Breast epithelium (tissue), 4 donors: ENCODE data around the gene C2orf76. TPM values are rescaled to one million over a fixed set of nuclear protein-coding genes. Genes with fewer than 3 reads are reported as not detected.

Experiments used
- DNase-seq, 2 donors: peaks; one replicate each; pipeline ENCODE4 v3.0.0-alpha.2; 2019; ENCODE audit warnings: low spot score in 2 of 2
- H3K27ac ChIP-seq, 2 donors: fragments of 200-600 bp; sonication (generic) in 1 of 2; one replicate each; pipeline ENCODE4 v1.5.1; 2016 to 2019; ENCODE audit warnings: mild to moderate bottlenecking in 1 of 2
- H3K27me3 ChIP-seq, 2 donors: fragments of 200-600 bp; sonication (generic) in 1 of 2; one replicate each; pipeline versions ENCODE4 v1.5.1 to v1.6.0; 2017 to 2019; ENCODE audit warnings: control low read depth in 1 of 2, mild to moderate bottlenecking in 1 of 2
- H3K36me3 ChIP-seq: fragments of 200-600 bp; one replicate; pipeline ENCODE4 v1.5.1; 2019
- H3K4me1 ChIP-seq, 2 donors: fragments of 200-600 bp; sonication (generic); one replicate each; pipeline ENCODE4 v1.5.1; 2016 to 2019; ENCODE audit warnings: control low read depth in 1 of 2
- H3K4me3 ChIP-seq, 3 donors: fragments of 200-600 bp; sonication (generic); 1 replicate in 2 of 3; 2 replicates in 1 of 3; pipeline ENCODE4 v1.5.1; 2016 to 2019; ENCODE audit warnings: mild to moderate bottlenecking in 3 of 3, moderate library complexity in 2 of 3
- H3K9me3 ChIP-seq, 2 donors: fragments of 200-600 bp; sonication (generic) in 1 of 2; one replicate each; pipeline ENCODE4 v1.5.1; 2016 to 2019; ENCODE audit warnings: control low read depth in 1 of 2
- POLR2A ChIP-seq: fragments of 450-650 bp; IDR thresholded peaks from one replicate; pipeline ENCODE4 v1.6.1; 2016; ENCODE audit warnings: antibody characterized with exemption, mild to moderate bottlenecking, moderate library complexity
- POLR2AphosphoS5 ChIP-seq, 3 donors: sonication (generic); formaldehyde crosslinking; IDR thresholded peaks; one replicate each; pipeline ENCODE4 v1.6.1; 2017; ENCODE audit warnings: antibody characterized with exemption in 3 of 3
- intact Hi-C: fragments of 100-400 bp; cut with DNase I; formaldehyde crosslinking; loops from one replicate; pipeline ENCODE4 v1.15.1; 2023; ENCODE audit warnings: low total_unique reads
- total RNA-seq, 3 donors: library from RNA; depleted of rRNA; stranded (reverse); fragments of >200 nt; gene quantifications; one replicate each; pipeline ENCODE4 v1.1.0, GENCODE V29; 2016
- TF ChIP-seq, protein P1 (sequence below), 3 donors: fragments of 450-650 bp; IDR thresholded peaks; one replicate each; pipeline ENCODE4 v1.5.1; 2016 to 2017; ENCODE audit warnings: antibody characterized with exemption in 3 of 3, mild to moderate bottlenecking in 3 of 3, moderate library complexity in 3 of 3

Gene C2orf76
- total RNA-seq, 3 donors from 2014 or later = 12.5 to 17.0 (median 13.0) TPM

- Histone ChIP-seq H3K4me3 (no peak overlapping the region), H3K27ac (no peak overlapping the region), H3K9me3 (no peaks in the 10 kb centered on the region), H3K36me3 (no peaks in the 10 kb centered on the region), H3K27me3 (no peaks in the 10 kb centered on the region), H3K4me1 (no peaks in the 10 kb centered on the region)
- no peak for DNase-seq
- TF ChIP-seq POLR2A = no peak
- TF ChIP-seq, protein P1, sequence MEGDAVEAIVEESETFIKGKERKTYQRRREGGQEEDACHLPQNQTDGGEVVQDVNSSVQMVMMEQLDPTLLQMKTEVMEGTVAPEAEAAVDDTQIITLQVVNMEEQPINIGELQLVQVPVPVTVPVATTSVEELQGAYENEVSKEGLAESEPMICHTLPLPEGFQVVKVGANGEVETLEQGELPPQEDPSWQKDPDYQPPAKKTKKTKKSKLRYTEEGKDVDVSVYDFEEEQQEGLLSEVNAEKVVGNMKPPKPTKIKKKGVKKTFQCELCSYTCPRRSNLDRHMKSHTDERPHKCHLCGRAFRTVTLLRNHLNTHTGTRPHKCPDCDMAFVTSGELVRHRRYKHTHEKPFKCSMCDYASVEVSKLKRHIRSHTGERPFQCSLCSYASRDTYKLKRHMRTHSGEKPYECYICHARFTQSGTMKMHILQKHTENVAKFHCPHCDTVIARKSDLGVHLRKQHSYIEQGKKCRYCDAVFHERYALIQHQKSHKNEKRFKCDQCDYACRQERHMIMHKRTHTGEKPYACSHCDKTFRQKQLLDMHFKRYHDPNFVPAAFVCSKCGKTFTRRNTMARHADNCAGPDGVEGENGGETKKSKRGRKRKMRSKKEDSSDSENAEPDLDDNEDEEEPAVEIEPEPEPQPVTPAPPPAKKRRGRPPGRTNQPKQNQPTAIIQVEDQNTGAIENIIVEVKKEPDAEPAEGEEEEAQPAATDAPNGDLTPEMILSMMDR (IDR thresholded peaks at IDR 0.05) = no peak
- TF ChIP-seq POLR2AphosphoS5 (IDR thresholded peaks at IDR 0.05) = no peak
- intact Hi-C loops = no loop called here
These were observed 39.7 kb downstream of the C2orf76 start for GRCh38 chr2:119326938-119327337.

DNA sequence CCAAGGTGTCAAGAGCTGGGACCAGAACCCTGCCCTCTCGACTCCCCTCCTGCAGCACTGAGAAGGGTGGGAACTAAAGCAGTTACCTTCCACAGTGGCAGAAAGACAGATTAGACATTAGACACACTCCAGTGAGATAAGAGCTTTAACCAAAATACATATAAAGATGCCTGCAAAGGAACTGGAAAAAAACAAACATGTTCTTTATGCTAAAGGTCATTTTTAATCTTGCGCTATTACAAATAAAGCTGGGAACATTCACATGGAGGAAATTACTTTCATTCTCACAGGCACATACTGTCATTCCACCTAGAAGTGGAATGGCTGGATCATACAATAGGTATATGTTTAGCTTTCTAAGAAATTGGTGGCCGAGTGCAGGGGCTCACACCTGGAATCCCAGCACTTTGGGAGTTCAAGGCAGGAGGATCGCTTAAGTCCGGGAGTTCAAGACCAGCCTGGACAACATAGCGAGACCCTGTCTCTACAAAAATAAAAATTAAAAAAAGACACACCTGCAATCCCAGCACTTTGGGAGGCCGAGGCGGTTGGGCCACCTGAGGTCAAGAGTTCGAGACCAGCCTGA, 41.9 kb downstream of the C2orf76 start:
- intact Hi-C loops = no loop called here
- TF ChIP-seq POLR2AphosphoS5 (IDR thresholded peaks at IDR 0.05) (no peak), POLR2A (no peak)
- no peaks in the 10 kb centered on the region for H3K9me3 ChIP-seq
- no peak overlapping the region for H3K4me3 ChIP-seq
- DNase-seq = no peak
- H3K27me3 ChIP-seq = no peaks in the 10 kb centered on the region
- H3K36me3 ChIP-seq = no peaks in the 10 kb centered on the region
- no peaks in the 10 kb centered on the region for H3K4me1 ChIP-seq
- no peak overlapping the region for H3K27ac ChIP-seq

DNA sequence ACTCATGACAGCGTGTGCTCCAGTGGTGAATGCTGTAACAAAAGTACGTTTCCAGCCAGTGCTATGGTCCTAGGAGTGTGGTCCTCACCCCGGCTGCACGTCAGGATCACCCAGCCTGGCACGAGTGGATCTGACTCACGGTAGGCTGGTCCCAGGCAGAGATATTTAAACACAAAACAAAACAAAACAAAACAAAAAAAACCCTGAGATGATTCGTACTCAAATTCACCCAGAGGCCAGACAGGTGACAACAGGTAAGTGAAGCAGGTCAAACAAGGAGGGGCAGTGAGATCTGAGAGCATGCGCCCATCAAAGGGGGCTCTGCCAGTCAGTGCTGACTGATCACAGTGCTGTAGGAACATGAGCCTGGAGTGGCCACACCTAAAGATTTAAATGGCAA, 43.2 kb downstream of the C2orf76 start:
- H3K4me3 ChIP-seq = no peak overlapping the region

GRCh38 chr2:119319593-119319992, 47.0 kb downstream of the C2orf76 start:
- H3K9me3 ChIP-seq = no peaks in the 10 kb centered on the region
- intact Hi-C loops = no loop called here
- DNase-seq = no peak
- H3K4me1 ChIP-seq = no peaks in the 10 kb centered on the region
- TF ChIP-seq POLR2AphosphoS5 (IDR thresholded peaks at IDR 0.05) (no peak), POLR2A (no peak)
- TF ChIP-seq, protein P1 (IDR thresholded peaks at IDR 0.05) = no peak
- no peaks in the 10 kb centered on the region for H3K36me3 ChIP-seq
- peak overlapping the region in 1 of 2 donors; percentile 40 for H3K27ac ChIP-seq
- no peaks in the 10 kb centered on the region for H3K27me3 ChIP-seq
- no peak overlapping the region for H3K4me3 ChIP-seq

More for the DNA sequence above, 43.2 kb downstream of the C2orf76 start:
- H3K27me3 ChIP-seq = no peaks in the 10 kb centered on the region
- intact Hi-C loops = no loop called here
- H3K9me3 ChIP-seq = no peaks in the 10 kb centered on the region
- H3K27ac ChIP-seq = no peak overlapping the region
- TF ChIP-seq POLR2A (no peak), POLR2AphosphoS5 (IDR thresholded peaks at IDR 0.05) (no peak)
- TF ChIP-seq, protein P1 (IDR thresholded peaks at IDR 0.05) = no peak
- DNase-seq = no peak
- H3K4me1 ChIP-seq = no peaks in the 10 kb centered on the region
- H3K36me3 ChIP-seq = no peaks in the 10 kb centered on the region

- TF ChIP-seq POLR2AphosphoS5 (IDR thresholded peaks at IDR 0.05) (no peak), POLR2A (no peak)
- TF ChIP-seq, protein P1 (IDR thresholded peaks at IDR 0.05) = no peak
These were observed 49.1 kb downstream of the C2orf76 start for GRCh38 chr2:119317554-119317953.

More at GRCh38 chr2:119317554-119317953, 49.1 kb downstream of the C2orf76 start:
- Histone ChIP-seq H3K4me3 (no peak overlapping the region), H3K27ac (no peak overlapping the region), H3K27me3 (no peaks in the 10 kb centered on the region), H3K4me1 (no peaks in the 10 kb centered on the region), H3K9me3 (no peaks in the 10 kb centered on the region), H3K36me3 (no peaks in the 10 kb centered on the region)
- DNase-seq = no peak
- intact Hi-C loops = no loop called here
